GM06990 (cell line): Measurements from ENCODE around the gene STXBP5.

Experiments
- DNase-seq: peaks from one replicate; pipeline ENCODE4 v3.0.0-alpha.2; 2011; ENCODE audit not compliant: insufficient read length; ENCODE audit errors: extremely low read depth
- H3K27me3 ChIP-seq: replicated peaks from 2 replicates; pipeline ENCODE4 v1.6.0; 2011; ENCODE audit warnings: low read length; ENCODE audit not compliant: control insufficient read depth, insufficient read depth
- H3K36me3 ChIP-seq: 2 replicates; pipeline ENCODE4 v1.5.1; 2011; ENCODE audit warnings: low read length; ENCODE audit not compliant: control insufficient read depth, insufficient read depth
- H3K4me3 ChIP-seq: replicated peaks from 2 replicates; pipeline ENCODE4 v1.5.1; 2011; ENCODE audit warnings: low read depth, mild to moderate bottlenecking, control low read depth, low read length
- CTCF ChIP-seq: IDR thresholded peaks from 2 replicates; pipeline ENCODE4 v1.5.1; 2011; ENCODE audit warnings: low read length, control low read depth, mild to moderate bottlenecking, inconsistent platforms; ENCODE audit not compliant: insufficient read depth, poor library complexity, severe bottlenecking

STXBP5 gene

GRCh38 chr6:147164761-147165160 is 39.5 kb upstream of the STXBP5 start:
- no peak for TF ChIP-seq CTCF
- DNase-seq, result no peak
- H3K4me3 ChIP-seq, result no peak overlapping the region
- no peaks in the 10 kb centered on the region for H3K27me3 ChIP-seq
- H3K36me3 ChIP-seq, result no peaks in the 10 kb centered on the region

GRCh38 chr6:147166360-147166944 is 37.8 kb upstream of the STXBP5 start:
- H3K27me3 ChIP-seq, result no peaks in the 10 kb centered on the region
- no peak for DNase-seq

DNA sequence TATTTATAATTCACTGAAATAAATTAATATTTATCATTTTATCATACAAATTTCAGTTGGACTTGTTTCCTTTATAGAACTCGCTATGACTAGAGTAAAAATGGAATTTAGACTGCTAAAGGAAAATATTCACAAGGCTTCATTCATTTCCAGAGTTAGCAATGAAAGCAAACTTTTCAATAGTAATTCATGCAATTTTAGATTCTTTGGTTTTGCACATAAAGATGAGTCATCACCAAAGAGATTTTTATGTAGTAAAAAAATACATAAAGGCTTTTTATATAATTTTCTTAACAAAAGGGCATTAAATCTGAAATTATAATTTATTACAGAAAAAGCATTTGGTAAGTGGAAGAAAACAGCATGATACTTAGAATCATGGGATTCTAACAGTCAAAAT is 37.2 kb upstream of the STXBP5 start:
- Histone ChIP-seq H3K36me3 (no peaks in the 10 kb centered on the region), H3K4me3 (no peak overlapping the region), H3K27me3 (no peaks in the 10 kb centered on the region)
- no peak for DNase-seq
- TF ChIP-seq CTCF, result no peak

More at GRCh38 chr6:147166360-147166944, 37.8 kb upstream of the STXBP5 start:
- no peaks in the 10 kb centered on the region for H3K36me3 ChIP-seq
- no peak overlapping the region for H3K4me3 ChIP-seq
- TF ChIP-seq CTCF, result no peak

- DNase-seq, result no peak
- no peaks in the 10 kb centered on the region for H3K36me3 ChIP-seq
- TF ChIP-seq CTCF, result no peak
- no peaks in the 10 kb centered on the region for H3K27me3 ChIP-seq
- H3K4me3 ChIP-seq, result no peak overlapping the region
Observed at GRCh38 chr6:147167576-147168461, 36.4 kb upstream of the STXBP5 start.

- Histone ChIP-seq H3K36me3 (no peaks in the 10 kb centered on the region), H3K27me3 (no peaks in the 10 kb centered on the region), H3K4me3 (no peak overlapping the region)
- TF ChIP-seq CTCF, result no peak
- DNase-seq, result no peak
Observed at GRCh38 chr6:147169529-147169928, 34.7 kb upstream of the STXBP5 start.
